GM10266 (cell line): ENCODE results near the gene LGR6.

Experiments
- DNase-seq: peaks from one replicate; pipeline ENCODE4 v3.0.0; 2012; ENCODE audit errors: extremely low spot score
- TF ChIP-seq, protein P1 (sequence below): IDR thresholded peaks from 2 replicates; pipeline ENCODE4 v1.5.1; 2012; ENCODE audit warnings: mild to moderate bottlenecking, low read depth; ENCODE audit not compliant: control insufficient read depth, insufficient read depth; ENCODE audit errors: missing control alignments

LGR6 gene

DNA sequence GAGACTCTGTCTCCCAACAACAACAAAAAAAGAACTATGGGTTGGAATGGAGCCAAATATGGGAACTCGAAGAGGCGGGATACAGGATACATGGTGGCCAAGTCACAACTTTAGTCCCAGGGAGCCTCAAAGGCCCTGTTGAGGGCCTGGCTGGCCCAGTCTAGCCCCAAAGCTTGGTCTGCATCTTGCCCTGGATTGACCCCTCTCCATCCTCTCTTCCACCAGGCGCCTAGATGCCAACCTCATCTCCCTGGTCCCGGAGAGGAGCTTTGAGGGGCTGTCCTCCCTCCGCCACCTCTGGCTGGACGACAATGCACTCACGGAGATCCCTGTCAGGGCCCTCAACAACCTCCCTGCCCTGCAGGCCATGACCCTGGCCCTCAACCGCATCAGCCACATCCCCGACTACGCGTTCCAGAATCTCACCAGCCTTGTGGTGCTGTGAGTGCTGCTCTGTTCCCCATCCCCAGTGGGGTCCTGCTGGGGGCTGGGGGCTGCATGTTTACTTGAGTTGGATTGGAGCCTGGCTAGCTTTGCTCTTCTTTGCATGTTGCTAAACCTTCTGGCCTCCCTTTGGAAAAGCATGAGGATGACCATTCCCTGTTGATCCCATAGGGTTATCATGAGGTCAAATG is 82.6 kb downstream of the LGR6 start:
- no peak for DNase-seq
- TF ChIP-seq, protein P1, sequence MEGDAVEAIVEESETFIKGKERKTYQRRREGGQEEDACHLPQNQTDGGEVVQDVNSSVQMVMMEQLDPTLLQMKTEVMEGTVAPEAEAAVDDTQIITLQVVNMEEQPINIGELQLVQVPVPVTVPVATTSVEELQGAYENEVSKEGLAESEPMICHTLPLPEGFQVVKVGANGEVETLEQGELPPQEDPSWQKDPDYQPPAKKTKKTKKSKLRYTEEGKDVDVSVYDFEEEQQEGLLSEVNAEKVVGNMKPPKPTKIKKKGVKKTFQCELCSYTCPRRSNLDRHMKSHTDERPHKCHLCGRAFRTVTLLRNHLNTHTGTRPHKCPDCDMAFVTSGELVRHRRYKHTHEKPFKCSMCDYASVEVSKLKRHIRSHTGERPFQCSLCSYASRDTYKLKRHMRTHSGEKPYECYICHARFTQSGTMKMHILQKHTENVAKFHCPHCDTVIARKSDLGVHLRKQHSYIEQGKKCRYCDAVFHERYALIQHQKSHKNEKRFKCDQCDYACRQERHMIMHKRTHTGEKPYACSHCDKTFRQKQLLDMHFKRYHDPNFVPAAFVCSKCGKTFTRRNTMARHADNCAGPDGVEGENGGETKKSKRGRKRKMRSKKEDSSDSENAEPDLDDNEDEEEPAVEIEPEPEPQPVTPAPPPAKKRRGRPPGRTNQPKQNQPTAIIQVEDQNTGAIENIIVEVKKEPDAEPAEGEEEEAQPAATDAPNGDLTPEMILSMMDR: no peak

DNA sequence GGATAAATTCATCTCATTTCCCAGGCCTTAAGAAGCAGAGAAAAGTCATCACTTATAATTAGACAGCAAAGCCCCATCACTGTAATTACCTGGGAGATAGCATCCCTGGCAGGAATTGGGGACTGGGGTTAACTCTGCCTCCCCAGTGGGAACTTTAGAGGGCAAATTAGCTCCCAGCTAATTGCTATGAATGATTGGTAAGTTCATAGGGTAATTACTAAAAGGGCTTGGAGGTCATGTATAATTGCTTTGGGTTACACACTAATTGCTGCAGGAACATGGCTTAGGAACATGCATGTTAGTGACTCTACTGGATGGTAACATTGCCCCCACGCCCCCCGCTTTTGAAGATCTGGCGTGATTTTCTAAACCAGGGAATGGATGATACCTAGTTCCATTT is 83.3 kb downstream of the LGR6 start:
- TF ChIP-seq, protein P1: no peak
- no peak for DNase-seq

DNA sequence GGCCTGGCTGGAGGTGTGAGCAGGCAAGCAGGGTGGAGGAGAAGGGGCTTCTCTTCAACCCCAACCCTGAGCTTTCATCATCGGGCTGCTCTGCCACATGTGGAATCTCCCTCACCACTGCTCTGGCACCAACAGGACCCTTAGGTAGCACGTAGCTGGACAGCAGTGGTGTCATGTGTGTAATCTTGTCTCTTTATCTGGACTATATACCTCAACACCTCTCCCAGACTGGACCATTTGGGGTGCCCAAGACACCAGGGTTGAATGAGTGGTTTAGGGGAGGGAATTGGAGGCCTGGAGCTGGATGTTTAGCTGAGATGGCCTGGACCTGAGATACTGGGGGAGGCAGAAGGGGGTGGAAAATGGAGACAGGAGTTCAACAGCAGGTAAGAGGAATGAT is 85.2 kb downstream of the LGR6 start:
- no peak for DNase-seq
- TF ChIP-seq, protein P1: no peak

DNA sequence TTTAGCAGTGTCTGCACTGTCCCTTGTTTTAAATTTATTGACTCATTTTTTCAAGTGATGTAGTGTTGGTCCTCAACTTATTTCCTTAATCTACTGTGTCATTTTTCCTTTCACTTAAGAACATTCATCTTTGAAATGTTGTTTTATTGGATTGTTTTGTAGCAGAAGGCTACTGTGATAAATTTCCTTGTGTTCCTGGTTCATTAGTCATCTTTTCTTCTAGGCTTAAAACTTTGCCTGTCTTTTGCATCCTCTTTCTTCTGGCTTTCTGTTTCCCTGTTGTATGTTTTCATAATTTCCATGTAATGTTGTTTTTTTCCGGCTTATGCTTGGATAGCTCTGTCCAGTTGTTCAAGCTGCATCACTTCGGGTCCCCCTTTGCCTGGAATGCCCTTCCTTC is 86.2 kb downstream of the LGR6 start:
- DNase-seq: no peak
- TF ChIP-seq, protein P1: no peak

DNA sequence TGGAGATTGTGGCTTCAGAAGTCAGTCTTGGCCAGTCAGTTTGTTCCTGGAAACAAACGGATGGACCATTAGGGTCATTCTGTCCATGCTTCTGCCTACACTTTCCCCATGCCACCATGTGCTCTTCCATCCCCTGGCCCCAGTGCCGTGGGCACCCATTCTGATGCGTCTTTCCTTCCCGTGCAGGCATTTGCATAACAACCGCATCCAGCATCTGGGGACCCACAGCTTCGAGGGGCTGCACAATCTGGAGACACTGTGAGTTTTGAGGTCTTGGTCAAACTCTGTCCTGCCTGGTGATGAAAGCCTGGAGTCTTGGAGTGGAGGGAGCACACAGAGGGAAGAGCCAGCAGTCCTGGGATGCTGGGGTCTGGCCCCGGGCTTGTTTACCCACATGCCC is 87.0 kb downstream of the LGR6 start:
- TF ChIP-seq, protein P1: no peak
- no peak for DNase-seq

DNA sequence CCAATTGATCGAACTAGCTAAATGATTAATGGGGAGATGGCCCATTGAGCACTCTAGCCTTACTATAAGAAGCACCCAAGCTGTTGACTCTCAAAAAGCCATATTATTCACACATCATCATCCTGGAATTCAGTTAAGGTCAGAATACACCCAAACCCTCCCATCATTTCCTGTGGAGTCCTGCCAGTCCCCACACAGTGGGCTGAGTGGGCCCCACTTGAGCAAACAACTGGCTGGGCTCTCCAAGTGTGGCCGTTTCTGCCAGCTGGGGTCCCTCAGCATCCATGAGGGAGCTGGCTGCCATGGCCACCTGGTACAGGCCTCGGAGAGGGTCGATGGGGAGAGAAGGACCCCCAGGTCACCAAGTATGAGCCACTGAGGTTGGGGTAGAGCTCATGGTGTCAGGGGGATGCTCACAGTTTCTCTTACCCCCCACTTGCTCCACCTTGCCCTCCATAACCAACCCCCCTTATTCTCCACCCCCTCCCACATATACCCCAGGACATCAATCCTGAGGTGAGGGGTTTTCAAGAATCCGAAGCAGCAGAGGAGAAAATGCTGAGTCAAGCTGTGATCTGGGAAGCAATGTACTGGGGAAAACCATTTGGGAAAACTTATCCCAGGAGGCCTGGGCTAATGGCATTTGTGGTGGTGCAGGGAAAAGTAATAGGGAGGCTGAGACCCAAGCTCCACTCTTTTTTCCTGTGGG is 87.9 kb downstream of the LGR6 start:
- TF ChIP-seq, protein P1: no peak
- DNase-seq: no peak

DNA sequence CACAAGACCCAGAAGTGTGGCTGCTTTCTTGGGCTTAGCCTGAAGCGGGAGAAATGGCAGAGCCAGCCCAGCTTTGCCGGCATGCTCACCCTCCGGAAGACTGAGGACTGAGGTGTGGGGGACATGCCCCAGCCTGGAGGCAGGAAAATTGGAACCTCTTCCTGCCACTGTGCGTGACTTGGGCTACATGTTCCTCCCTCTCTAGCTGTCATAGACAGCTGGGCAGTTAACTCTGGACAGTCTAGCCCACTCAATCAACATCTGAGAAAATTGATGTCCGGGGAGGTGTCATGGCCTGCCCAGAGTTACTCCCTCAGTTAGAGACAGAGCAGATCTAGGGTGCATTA is 88.4 kb downstream of the LGR6 start:
- TF ChIP-seq, protein P1: no peak
- DNase-seq: no peak
